GM21367 (cell line): Measurements from ENCODE around the gene POLG.
"Not testable (repeated sequence)": the region's sequence is repeated elsewhere in the genome, so short reads cannot be mapped to it uniquely, and the experiment has no call there.

Experiments
- ATAC-seq: cut with Tn5 transposase; IDR thresholded peaks from one replicate; pipeline ENCODE4 v1.9.1; 2021; ENCODE audit not compliant: unreplicated experiment

Gene POLG

DNA sequence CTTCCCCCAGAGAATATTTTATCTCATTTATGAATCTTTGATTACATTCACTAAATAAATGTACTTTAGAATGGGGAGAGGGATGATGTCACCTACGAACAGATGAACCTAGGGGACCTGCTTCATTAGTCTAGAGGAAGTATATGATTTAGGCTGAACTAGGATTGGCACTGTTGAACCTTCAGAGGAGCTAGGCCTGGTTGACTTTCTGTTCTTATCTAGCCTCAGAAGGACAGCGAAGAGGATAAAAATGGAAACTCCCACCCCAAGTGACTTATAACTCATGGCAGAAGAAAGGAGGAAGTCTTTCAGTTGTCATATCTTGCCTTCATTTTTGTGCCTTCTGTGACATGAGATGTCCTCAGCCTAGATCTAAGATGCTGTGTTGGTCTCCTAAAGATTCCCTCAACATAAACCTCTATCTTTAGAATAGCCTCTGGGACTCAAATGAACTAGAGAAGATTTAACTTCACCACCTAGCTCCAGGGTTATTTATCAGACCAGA lies 42.6 kb downstream of the POLG start:
- no peak for ATAC-seq

DNA sequence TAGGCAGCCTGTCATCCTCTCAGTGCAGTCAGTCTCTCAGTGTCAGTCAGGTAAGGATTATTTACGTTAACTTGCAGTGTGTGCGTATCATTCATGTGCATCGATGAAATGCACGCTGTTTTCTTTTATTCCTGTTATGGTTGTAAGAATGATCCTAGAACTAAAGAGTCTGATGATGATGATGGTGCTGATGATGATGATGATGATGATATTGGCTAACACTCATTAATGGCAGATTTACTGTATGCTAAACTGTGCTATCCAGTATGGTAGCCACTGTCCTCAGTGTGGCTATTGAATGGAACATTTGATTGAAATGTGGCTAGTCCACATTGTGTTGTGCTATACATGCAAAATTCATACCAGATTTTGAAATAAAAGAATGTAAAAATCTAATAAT lies 51.4 kb downstream of the POLG start:
- no peak for ATAC-seq

DNA sequence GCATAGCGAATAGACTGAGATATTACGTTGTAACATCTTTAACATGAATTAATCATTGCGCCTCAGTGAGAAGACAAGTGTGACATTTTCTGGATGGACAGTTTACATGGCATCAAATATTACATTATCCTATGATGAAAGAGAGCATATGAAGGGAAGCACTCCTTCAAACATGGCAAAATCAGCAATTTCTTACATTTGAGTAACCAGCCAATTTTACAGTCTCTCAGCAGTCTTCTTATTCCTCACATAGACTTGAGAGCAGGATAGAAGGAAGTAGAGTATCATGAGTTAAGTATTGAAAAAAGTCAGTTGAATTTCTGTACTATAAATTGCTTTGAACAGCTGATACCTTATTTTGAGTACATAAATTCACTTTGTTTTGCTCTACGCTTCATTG lies 52.0 kb downstream of the POLG start:
- no peak for ATAC-seq

DNA sequence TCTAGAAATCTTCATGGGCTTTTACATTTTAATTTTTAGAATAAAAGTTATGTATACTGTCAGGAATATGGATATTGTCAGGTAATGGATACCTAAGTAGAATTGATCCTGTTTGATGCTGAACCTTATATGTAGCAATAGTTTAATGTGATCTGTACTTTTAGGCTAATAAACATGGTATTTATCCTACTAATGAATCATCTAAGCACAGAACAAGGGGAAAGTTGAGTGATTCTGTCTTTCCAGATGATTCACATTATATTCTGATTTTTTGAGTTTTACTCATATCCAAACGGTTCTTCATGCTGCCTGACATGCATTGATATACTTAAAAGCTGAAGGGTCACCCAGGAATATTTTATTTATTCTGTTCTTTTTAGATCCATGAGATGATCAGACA lies 56.3 kb downstream of the POLG start:
- no peak for ATAC-seq

DNA sequence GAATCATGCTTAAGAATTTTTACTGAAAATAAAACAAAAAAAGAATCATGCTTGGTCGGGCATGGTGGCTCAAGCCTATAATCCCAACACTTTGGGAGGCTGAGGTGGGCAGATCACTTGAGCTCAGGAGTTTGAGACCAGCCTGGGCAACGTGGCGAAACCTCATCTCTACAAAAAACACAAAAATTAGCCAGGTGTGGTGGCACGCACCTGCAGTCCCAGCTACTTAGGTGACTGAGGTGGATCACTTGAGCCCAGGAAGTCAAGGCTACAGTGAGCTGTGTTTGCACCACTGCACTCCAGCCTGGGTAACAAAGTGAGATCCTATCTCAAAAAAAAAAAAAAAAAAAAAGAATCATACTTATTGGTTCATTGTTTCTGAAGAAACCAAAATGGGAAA lies 57.3 kb downstream of the POLG start:
- not testable (repeated sequence) for ATAC-seq
